T-helper 9 cell (primary cell): Measurements from ENCODE around the gene ID2.

Source experiments
- DNase-seq: peaks from one replicate; pipeline ENCODE4 v3.0.0-alpha.2; 2020
- total RNA-seq, 2 donors: gene quantifications; one replicate each; lab custom pipeline; 2026; lab: John Stamatoyannopoulos, UW

ID2 gene
- 82.3 to 366 reads per million in 2 donors for total RNA-seq

DNA sequence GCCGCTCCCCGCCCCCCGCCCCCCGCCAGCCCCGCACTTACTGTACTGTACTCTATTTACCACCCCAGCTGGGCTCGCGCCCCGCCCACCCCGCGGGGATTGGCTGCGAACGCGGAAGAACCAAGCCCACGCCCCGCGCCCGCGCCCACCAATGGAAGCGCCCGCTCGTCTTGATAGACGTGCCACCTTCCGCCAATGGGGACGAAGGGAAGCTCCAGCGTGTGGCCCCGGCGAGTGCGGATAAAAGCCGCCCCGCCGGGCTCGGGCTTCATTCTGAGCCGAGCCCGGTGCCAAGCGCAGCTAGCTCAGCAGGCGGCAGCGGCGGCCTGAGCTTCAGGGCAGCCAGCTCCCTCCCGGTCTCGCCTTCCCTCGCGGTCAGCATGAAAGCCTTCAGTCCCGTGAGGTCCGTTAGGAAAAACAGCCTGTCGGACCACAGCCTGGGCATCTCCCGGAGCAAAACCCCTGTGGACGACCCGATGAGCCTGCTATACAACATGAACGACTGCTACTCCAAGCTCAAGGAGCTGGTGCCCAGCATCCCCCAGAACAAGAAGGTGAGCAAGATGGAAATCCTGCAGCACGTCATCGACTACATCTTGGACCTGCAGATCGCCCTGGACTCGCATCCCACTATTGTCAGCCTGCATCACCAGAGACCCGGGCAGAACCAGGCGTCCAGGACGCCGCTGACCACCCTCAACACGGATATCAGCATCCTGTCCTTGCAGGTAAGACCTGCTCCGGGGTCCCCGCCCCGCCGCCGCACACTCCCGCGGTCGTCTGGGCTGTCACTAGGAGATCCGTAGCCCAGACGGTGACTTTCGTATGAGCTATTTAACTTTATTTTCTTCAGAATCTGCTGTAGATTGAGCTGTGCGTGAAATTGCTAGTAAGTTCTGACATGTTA is at the start of gene ID2:
TSS of gene ID2 (plus strand) at position 271 of the 907 bp plus-strand sequence. CDS start at position 381, 110 bp downstream.
- peak; percentile 97 for DNase-seq

DNA sequence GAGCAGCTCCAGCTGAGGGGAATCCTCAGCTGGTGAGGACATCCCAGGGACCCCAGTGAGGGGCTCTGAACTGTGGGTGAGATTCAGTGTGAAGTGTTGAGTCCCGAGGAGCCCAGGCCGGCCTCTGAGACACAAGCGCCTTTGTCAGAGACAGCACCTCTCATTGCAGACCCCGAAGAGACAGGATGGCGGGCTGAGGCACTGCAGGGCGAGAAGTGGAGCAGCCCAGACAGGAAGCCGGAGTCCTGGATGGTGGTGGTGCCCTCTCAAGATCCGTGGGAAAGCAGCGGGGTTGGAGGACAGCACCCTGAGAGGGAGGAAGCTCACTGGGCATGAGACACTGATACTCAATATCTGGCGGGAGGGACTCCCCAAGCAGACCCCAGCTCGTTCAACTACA is 49.1 kb upstream of the ID2 start:
- DNase-seq = no peak

DNA sequence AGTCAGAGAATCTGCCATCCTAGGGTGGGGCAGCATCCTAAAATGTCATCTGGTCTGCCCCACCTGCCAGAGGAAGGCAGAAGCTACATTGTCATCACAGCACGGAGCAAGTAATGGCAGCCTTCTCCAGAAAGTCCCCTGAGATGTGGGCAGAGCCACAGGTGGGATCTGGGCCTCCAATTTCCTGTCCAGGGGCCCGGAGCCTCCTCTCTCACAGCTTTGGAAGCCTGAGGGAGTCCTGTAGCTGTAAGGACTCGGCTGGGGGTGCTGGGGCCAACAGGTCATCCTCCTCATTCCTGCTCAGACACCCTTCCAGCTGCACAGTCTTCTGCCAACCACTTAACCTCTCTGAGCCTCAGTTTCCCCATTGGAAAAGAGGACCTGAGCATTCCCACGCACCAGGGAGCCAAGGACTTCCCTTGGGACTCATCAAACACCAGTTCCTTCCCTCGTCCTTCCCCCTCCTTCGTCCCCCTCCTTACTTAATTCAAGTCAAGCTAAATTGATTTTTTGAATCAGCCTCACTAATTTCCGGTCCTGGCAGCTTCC is 48.6 kb upstream of the ID2 start:
- no peak for DNase-seq

GRCh38 chr2:8633735-8634313 is 48.0 kb upstream of the ID2 start:
- DNase-seq = no peak

DNA sequence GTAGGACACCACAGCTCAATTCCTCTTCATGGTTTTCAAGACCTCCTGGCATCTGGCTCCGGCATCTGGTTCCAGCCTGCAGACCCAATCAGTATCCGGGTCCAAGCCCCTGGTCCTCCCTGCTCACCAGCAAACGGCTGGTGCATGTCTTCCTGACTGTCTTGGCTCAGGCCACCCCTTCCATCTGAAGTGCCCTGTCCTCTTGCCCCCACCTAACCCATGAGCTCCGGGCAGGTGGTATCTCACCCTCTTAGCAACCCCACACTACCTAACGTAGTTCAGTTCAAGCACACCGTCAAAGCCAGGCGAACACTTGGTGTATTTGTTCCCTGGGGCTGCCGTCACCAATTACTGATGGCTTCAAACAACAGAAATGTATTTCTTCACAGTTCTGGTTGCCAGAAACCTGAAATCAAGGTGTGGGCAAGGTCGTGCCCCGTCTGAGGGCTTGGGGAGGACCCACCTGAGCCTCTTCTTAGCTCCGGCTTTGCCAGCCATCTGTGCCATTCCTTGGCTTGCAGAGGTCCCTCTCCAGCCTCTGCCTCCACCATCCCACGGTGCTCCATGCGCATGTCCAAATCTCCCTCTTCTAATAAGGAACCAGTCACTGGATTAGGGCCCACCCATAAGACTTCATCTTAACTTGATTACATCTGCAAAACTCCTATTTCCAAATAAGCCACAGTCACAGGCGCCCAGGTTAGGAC is 47.2 kb upstream of the ID2 start:
- no peak for DNase-seq

- DNase-seq = no peak
These were observed 45.8 kb upstream of the ID2 start for GRCh38 chr2:8636041-8636491.

DNA sequence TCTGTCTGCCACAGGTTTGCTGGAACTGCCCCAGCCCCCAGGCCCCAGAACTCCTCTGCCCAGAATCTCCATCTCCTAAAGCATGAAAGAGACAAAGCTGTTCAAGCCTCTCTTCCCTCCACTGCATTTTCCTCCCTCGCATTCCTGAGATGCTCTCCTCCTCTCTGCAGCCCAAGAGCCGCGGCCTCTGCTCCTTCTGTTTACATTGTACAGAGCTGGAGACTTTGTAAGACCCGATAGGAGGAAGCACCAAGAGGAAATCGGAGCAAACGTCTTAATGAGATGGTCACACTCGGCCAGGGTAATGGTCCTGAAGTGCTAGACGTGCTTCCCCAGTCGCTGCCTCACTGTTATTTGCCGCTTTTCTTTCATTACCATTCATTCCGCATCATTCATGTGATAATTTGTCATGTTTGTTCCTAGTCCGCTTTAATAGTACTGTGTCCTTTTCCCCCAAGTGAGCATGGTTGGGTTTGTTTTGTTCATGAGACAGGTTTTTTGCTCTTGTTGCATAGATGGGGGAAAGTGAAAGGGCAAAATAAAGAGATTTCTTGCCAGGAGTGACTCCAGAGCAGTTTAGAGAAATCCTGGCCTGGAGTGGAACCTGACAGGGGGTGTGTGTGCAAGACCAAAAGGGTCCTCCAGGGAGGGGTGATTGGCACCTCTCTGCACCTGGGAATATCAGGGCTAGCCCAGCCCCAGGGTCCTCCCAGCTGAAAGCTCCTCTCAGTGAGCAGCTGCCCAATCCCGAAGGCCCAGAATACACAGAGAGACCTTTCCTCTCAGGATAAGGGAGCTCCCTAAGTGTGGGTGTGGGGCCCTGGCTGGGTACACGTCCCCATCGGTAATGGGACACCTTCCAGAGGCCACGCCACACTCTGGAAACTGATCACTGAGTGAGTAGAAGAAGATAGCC is 44.9 kb upstream of the ID2 start:
- DNase-seq = no peak

- DNase-seq = no peak
These were observed 43.5 kb upstream of the ID2 start for GRCh38 chr2:8638327-8638726.

GRCh38 chr2:8639122-8639635 is 42.7 kb upstream of the ID2 start:
- no peak for DNase-seq

DNA sequence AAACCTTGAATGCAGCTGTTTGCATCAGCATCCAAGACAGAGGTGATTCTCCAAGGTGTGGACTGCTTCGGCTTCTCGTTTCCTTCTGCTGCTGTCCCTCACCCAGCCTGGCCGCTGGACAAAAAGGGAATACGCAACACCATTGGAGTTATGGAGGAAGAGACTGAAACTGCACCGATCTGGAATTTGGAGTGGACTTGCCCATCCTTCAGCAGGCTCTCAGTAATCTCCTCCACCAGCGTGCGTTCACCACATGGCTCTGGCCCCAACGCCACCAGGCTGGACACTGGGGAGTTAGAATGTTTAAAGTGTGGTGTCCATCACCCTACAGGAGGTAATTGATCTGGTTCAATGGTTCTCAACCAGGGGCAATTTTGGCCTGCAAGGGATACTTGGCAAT is 41.4 kb upstream of the ID2 start:
- DNase-seq = no peak

DNA sequence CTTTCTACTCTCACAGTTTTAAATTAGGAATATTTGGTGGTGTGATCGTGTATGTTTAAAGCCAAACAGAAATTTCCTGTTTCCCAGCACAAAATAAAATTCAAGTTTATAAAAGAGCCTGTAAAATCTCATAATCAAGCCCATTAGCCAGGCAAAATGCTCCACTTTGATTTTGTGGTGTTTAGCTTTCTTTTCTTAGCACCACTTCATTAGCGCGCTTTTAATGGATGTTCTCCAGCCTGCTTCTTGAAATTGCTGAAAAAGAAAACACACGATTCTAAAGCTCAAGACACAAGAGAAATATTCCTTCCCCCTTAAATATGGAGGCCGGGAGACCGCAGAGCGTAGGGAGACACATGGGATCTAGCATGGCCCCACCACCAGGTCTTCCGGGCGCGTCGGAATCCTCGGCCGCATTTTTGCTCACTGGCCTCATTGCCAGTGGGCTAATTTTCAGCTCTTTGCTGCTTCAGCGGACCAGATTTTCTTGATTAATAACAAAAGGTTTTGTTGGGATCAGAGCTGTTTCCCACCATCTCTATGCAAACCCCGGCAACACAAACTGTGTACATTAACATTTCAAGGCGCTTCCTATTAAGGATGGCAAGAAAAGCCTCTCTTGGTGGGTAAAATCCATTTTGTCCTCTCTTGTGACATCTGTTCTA is 40.4 kb upstream of the ID2 start:
- no peak for DNase-seq

- no peak for DNase-seq
These were observed 39.3 kb upstream of the ID2 start for GRCh38 chr2:8642366-8643068.

DNA sequence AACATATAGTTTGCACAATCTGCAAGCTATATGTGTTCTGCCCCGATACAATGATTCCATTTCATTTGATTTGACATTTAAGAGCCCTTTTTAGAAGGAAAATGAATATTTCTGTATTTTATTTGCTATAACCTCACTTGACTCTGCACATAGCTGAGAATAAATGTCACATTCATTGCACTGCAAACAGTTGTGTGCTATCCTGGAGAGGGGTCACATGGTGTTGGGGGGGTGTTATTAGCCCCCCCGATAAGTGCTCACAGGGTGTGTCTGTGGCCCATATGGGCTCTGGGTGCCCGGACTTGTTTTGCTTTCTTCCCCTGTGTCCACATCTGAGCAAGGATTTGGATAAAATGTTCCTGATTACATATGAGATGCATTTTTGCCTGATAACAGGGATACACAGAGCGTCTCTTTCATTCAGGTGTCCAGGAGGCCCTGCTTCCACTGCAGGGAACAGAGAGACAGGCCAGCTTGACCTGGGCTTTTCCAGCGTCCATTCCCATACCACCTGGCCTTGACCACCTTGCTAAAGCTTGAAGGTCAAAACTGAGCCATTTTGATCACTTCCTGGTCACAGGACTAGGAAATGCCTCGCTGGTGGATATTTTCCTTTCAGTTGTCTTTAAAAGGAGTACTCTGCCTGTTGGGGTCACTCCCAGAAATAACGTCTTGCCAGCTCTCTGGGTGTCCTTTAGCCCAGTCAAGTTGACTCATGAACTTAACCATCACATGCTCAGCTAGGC is 38.4 kb upstream of the ID2 start:
- no peak for DNase-seq

DNA sequence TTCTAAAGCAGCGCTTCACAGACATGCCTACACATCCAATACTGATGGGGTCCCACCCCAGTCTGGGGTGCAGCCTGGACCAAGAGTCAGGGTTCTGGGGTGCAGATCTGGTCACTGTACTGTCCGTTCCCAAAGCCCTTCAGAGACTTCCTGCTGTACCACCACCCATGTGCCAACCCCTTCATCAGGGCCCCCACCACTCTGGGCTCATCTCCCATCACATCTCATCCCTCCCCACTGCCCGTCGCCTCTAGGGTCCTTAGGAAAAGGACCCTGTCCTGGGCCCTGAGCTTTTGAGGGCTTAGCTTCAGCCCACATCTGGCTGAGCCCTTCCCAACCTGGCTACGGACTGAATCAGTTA is 37.9 kb upstream of the ID2 start:
- no peak for DNase-seq

GRCh38 chr2:8644605-8645175 is 37.2 kb upstream of the ID2 start:
- no peak for DNase-seq

DNA sequence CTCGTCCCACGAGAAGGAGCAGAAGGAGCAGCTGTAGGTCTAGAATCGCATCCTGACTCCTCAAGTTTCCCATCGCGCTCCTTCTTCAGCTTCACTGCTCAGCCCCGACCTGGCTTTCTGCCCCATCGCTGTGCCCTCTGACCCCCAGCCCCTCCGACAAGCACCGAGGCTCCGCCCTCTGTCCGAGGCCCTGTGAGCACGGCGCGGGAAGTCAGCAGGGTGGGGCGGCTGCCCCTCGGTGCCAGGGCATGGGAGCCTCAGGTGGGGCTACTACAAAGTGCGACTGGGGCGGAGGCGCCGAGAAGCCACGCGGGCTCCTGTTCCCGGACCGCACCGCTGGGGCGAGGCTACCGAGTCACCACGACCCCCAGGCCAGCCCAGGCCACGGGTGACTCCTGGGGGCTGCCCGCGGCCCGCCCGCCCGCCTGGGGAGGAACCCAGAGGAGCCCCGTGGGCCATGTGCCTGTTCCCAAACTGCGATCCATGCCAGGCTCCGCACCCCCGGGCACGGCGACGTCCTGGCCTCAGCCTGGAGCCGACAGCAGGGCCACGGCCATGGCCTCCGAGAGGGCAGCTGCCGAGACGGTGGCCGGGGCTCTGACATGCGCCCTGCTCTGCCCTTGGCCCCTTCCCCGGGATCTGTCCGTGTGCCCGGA is 36.6 kb upstream of the ID2 start:
- DNase-seq = no peak

DNA sequence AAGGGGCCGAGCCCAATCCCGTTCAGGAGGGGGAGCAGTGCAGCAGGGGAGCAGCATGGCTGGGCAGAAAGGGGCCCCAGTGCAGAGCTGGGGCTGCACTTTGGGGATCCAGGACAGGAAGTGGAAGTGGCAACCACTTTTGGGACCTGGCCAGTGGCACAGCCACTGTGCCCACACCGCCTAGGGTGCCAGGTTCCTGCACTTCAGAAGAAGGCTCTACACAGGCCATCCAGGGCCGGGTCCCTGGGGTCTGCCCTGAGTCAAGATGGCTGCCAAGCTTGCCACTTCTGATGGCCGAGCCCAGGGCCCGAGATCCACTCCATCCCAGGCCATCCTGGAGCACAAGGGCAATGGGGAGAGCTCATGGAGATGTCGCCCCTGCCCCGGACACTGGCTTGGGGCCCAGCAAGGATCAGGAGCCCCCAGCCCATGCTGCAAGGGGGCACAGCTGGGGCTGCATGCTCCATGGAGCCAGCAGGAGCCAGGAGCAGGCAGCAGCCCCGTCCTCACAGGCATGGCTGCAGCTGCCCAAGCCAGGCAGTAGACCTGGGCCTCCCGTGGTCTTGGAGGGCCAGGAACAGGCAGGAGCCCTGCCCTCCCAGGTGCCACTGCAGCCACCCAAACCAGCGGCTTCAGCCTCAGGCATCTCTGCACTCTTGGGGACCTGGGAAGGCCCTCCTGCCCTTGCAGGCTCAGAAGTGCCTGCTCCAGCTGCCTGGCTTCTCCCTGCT is 35.0 kb upstream of the ID2 start:
- DNase-seq = no peak

GRCh38 chr2:8647462-8647857 is 34.4 kb upstream of the ID2 start:
- no peak for DNase-seq
